OCI-LY3 (cell line): Measurements from ENCODE around the gene EHD1.
"Not testable (repeated sequence)": the region's sequence is repeated elsewhere in the genome, so short reads cannot be mapped to it uniquely, and the experiment has no call there.

Experiments used
- H2AFZ ChIP-seq: fragments of 200-600, 300-600 bp; shearing (Covaris generic); 2 replicates; pipeline ENCODE4 v1.6.0; 2014; ENCODE audit warnings: antibody characterized with exemption, low read depth, low read length
- H3K27ac ChIP-seq: fragments of 200-600, 300-600 bp; sonication (generic); 2 replicates; pipeline ENCODE4 v1.5.1; 2014; ENCODE audit warnings: mild to moderate bottlenecking, low read length, moderate library complexity, mixed read lengths
- H3K27me3 ChIP-seq: fragments of 200-600, 300-600 bp; sonication (generic); 2 replicates; pipeline ENCODE4 v1.6.1; 2014; ENCODE audit warnings: low read depth, low read length, mixed read lengths
- H3K36me3 ChIP-seq: fragments of 200-600, 300-600 bp; sonication (generic); replicated peaks from 2 replicates; pipeline ENCODE3; 2014; ENCODE audit warnings: low read depth, low read length, mixed read lengths
- H3K4me1 ChIP-seq: fragments of 300-600, 200-600 bp; sonication (generic); 2 replicates; pipeline ENCODE4 v1.6.1; 2014; ENCODE audit warnings: low read length, mixed read lengths
- H3K4me2 ChIP-seq: fragments of 200-600, 300-600 bp; sonication (generic); 2 replicates; pipeline ENCODE4 v1.6.1; 2014; ENCODE audit warnings: low read length, mixed read lengths
- H3K4me3 ChIP-seq: fragments of 300-600, 200-600 bp; sonication (generic); 2 replicates; pipeline ENCODE4 v1.5.1; 2014; ENCODE audit warnings: antibody characterized with exemption, mild to moderate bottlenecking, low read length, moderate library complexity
- H3K79me2 ChIP-seq: fragments of 300-600, 200-600 bp; shearing (Covaris generic); 2 replicates; pipeline ENCODE4 v1.6.1; 2014; ENCODE audit warnings: mild to moderate bottlenecking, low read length, mixed read lengths
- H3K9ac ChIP-seq: fragments of 300-600, 200-600 bp; shearing (Covaris generic); 2 replicates; pipeline ENCODE4 v1.6.0; 2014; ENCODE audit warnings: mild to moderate bottlenecking, low read length, moderate library complexity
- H3K9me3 ChIP-seq: fragments of 200-600, 300-600 bp; shearing (Covaris generic); 2 replicates; pipeline ENCODE4 v1.6.1; 2014; ENCODE audit warnings: low read length, mixed read lengths; ENCODE audit not compliant: insufficient read depth
- H4K20me1 ChIP-seq: fragments of 200-600, 300-600 bp; sonication (generic); 2 replicates; pipeline ENCODE4 v1.6.1; 2016; ENCODE audit warnings: low read length, mixed read lengths; ENCODE audit not compliant: insufficient read depth
- EZH2phosphoT487 ChIP-seq: fragments of 200-600 bp; shearing (Covaris generic); IDR thresholded peaks from 2 replicates; pipeline ENCODE4 v1.6.1; 2018; ENCODE audit warnings: antibody characterized with exemption, mixed run types, low read depth
- TF ChIP-seq, protein P1 (sequence below): fragments of 200-600, 300-600 bp; sonication (generic); IDR thresholded peaks from 2 replicates; pipeline ENCODE4 v1.5.1; 2014; ENCODE audit warnings: antibody characterized with exemption, low read length, low read depth

EHD1 gene

GRCh38 chr11:64826062-64826461 is 52.4 kb downstream of the EHD1 start:
- H2AFZ ChIP-seq = no peak overlapping the region
- no peak overlapping the region for H3K4me2 ChIP-seq
- no peak overlapping the region for H3K27ac ChIP-seq
- H3K9me3 ChIP-seq = no peaks in the 10 kb centered on the region
- H4K20me1 ChIP-seq = no peaks in the 10 kb centered on the region
- no peak overlapping the region for H3K9ac ChIP-seq
- H3K36me3 ChIP-seq = no peaks in the 10 kb centered on the region
- H3K79me2 ChIP-seq = no peaks in the 10 kb centered on the region
- H3K27me3 ChIP-seq = no peaks in the 10 kb centered on the region
- TF ChIP-seq, protein P1, sequence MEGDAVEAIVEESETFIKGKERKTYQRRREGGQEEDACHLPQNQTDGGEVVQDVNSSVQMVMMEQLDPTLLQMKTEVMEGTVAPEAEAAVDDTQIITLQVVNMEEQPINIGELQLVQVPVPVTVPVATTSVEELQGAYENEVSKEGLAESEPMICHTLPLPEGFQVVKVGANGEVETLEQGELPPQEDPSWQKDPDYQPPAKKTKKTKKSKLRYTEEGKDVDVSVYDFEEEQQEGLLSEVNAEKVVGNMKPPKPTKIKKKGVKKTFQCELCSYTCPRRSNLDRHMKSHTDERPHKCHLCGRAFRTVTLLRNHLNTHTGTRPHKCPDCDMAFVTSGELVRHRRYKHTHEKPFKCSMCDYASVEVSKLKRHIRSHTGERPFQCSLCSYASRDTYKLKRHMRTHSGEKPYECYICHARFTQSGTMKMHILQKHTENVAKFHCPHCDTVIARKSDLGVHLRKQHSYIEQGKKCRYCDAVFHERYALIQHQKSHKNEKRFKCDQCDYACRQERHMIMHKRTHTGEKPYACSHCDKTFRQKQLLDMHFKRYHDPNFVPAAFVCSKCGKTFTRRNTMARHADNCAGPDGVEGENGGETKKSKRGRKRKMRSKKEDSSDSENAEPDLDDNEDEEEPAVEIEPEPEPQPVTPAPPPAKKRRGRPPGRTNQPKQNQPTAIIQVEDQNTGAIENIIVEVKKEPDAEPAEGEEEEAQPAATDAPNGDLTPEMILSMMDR = no peak
- no peak for TF ChIP-seq EZH2phosphoT487
- H3K4me1 ChIP-seq = no peaks in the 10 kb centered on the region
- no peak overlapping the region for H3K4me3 ChIP-seq

DNA sequence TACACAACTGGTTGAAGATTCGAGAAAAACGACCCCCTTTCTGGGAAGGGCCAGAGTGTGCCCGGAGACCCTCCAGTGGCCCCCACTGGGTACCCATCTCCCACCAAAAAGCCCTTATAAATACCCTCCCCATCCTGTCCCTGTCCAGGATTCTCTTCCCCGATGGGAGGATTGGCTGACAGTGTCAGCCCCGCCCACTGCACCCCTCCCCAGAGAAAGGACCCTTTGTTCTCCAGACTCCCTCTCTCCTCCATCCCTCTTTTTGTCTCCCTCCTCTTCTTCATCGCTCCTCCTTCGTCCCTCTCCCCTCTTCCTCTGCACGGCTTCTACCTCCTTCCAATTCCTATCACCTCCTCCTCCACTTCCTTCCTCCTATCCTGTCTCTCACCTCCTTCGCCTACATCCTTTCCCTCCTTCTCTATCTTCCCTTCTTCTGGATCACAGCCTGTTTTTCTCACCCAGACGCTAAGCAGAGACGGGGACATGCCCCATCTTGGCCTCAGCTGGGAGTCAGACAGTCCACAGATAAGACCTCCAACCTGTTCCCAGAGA is 54.8 kb downstream of the EHD1 start:
- H3K27me3 ChIP-seq = no peaks in the 10 kb centered on the region
- H2AFZ ChIP-seq = no peak overlapping the region
- H3K4me3 ChIP-seq = no peak overlapping the region

GRCh38 chr11:64817476-64817875 is 60.9 kb downstream of the EHD1 start:
- no peaks in the 10 kb centered on the region for H4K20me1 ChIP-seq
- H3K27me3 ChIP-seq = no peaks in the 10 kb centered on the region
- no peak overlapping the region for H2AFZ ChIP-seq
- TF ChIP-seq, protein P1 = no peak
- no peak for TF ChIP-seq EZH2phosphoT487
- H3K36me3 ChIP-seq = no peaks in the 10 kb centered on the region
- H3K9ac ChIP-seq = no peak overlapping the region
- H3K4me1 ChIP-seq = no peaks in the 10 kb centered on the region
- H3K79me2 ChIP-seq = no peaks in the 10 kb centered on the region
- H3K4me3 ChIP-seq = no peak overlapping the region
- H3K9me3 ChIP-seq = no peaks in the 10 kb centered on the region
- H3K4me2 ChIP-seq = no peak overlapping the region
- H3K27ac ChIP-seq = no peak overlapping the region

More for the DNA sequence above, 54.8 kb downstream of the EHD1 start:
- H3K36me3 ChIP-seq = no peaks in the 10 kb centered on the region
- no peaks in the 10 kb centered on the region for H3K9me3 ChIP-seq
- H3K27ac ChIP-seq = no peak overlapping the region
- H3K4me2 ChIP-seq = no peak overlapping the region
- H4K20me1 ChIP-seq = no peaks in the 10 kb centered on the region
- H3K79me2 ChIP-seq = no peaks in the 10 kb centered on the region
- H3K9ac ChIP-seq = no peak overlapping the region
- no peak for TF ChIP-seq EZH2phosphoT487
- TF ChIP-seq, protein P1 = no peak
- H3K4me1 ChIP-seq = no peaks in the 10 kb centered on the region

DNA sequence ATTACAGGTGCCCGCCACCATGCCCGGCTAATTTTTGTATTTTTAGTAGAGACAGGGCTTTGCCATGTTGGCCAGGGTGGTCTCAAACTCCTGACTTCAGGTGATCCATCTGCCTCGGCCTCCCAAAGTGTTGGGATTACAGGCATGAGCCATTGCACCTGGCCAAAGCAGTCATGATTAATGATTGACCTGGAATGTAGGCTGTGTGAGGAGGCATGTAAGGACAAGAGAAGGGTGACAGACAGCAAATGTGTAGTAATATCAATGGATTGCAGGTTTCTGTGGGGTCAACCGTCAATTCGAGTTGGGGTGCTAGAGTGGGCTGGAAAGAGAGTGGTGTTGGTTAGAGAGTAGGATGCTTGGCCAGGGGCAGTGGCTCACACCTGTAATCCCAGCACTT is 63.0 kb downstream of the EHD1 start:
- not testable (repeated sequence) for H4K20me1 ChIP-seq, H3K4me3 ChIP-seq, H3K4me1 ChIP-seq, H3K9ac ChIP-seq, H3K27ac ChIP-seq, H3K27me3 ChIP-seq, H3K4me2 ChIP-seq, H3K9me3 ChIP-seq, H2AFZ ChIP-seq, H3K79me2 ChIP-seq, H3K36me3 ChIP-seq
